ENCODE measurements around the gene SF3A2.

The SF3A2 gene

GRCh38 chr19:2251106-2252054 is 14.8 kb downstream of the SF3A2 start:
- no peak for TF ChIP-seq CTCF (IDR thresholded peaks at IDR 0.05; ENCODE audit: insufficient read depth, missing control alignments)
- FAIRE-seq (no peak), DNase-seq (ENCODE audit: insufficient read length, low spot score) (no peak)

- DNase-seq (ENCODE audit: insufficient read length, low spot score) (no peak), FAIRE-seq (no peak)
- TF ChIP-seq CTCF (IDR thresholded peaks at IDR 0.05; ENCODE audit: insufficient read depth, missing control alignments): no peak
Observed at GRCh38 chr19:2252055-2252796, 15.6 kb downstream of the SF3A2 start.

- no peak for FAIRE-seq
- DNase-seq (ENCODE audit: insufficient read length, low spot score): no peak
- TF ChIP-seq CTCF (IDR thresholded peaks at IDR 0.05; ENCODE audit: insufficient read depth, missing control alignments): no peak
Observed at GRCh38 chr19:2252797-2253105, 16.1 kb downstream of the SF3A2 start.

- no peak for DNase-seq (ENCODE audit: insufficient read length, low spot score)
- no peak for FAIRE-seq
- TF ChIP-seq CTCF (IDR thresholded peaks at IDR 0.05; ENCODE audit: insufficient read depth, missing control alignments): peak; percentile 20
Observed at GRCh38 chr19:2253106-2254063, 16.8 kb downstream of the SF3A2 start.

GRCh38 chr19:2254064-2254872 is 17.6 kb downstream of the SF3A2 start:
- FAIRE-seq: no peak
- DNase-seq (ENCODE audit: insufficient read length, low spot score): no peak
- TF ChIP-seq CTCF (IDR thresholded peaks at IDR 0.05; ENCODE audit: insufficient read depth, missing control alignments): no peak

- TF ChIP-seq CTCF (IDR thresholded peaks at IDR 0.05; ENCODE audit: insufficient read depth, missing control alignments): no peak
- DNase-seq (ENCODE audit: insufficient read length, low spot score) (no peak), FAIRE-seq (no peak)
Observed at GRCh38 chr19:2255112-2255845, 18.7 kb downstream of the SF3A2 start.

All from D721Med (cell line).